ENCODE data around the gene TEX19.

The TEX19 gene

GRCh38 chr17:82386255-82386831 is 27.3 kb downstream of the TEX19 start:
- no peaks in the 10 kb centered on the region for H3K4me1 ChIP-seq (ENCODE audit: insufficient read depth, low read length)
- H3K9me3 ChIP-seq (ENCODE audit: low read length) = no peaks in the 10 kb centered on the region
- no peak overlapping the region for H3K4me3 ChIP-seq (ENCODE audit: low read depth in 1 of 2, low read length in 2 of 2)
- no peak overlapping the region for H3K27ac ChIP-seq (ENCODE audit: low read depth, low read length)
- no peaks in the 10 kb centered on the region for H3K36me3 ChIP-seq (ENCODE audit: insufficient read depth, low read length)
- no peak overlapping the region for H3K9ac ChIP-seq (ENCODE audit: low read length)
- H3K27me3 ChIP-seq (ENCODE audit: control insufficient read depth in 1 of 2, insufficient read depth in 2 of 2, low read length in 2 of 2) = peaks cover 10 to 46% of the 10 kb centered on the region in 2 donors

DNA sequence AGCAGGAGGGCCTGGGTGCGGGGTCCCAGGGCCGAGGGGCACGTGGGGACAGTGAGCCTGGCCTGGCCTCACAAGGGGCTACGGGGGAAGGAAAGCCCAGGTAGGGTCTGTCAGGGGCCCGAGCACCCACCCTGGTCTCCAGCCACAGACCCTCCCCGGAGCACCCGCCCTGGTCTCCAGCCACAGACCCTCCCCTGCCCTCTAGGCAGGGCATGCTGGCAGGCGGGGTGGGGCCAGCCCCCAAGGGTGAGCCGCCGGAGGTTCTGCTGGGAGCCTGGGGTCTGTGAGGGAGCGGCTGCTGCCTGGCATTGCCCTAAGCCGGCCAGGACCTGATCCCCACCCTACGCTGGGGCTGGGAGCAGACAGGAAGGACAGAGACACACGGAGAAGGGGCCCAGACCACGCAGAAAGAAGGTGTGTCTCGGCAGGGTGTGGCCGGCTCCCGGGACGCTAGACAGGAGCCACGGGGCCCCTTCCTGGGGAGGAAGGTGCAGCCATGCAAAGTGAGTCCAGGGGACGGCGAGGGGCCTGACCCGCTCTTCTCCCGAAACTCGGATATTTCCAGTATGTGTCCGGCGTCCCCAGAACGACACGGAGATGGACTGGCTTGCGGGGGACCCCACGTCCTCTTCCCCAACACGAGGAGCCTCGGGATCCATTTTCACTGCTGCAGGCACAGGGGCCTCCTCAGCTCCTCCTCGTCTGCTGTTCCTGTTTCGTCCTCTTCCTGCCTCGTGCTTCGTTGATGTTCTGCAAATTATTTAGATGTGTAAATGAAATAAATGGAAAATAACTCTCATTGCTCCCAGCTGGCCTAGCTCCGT is 28.0 kb downstream of the TEX19 start:
- Histone ChIP-seq H3K27me3 (ENCODE audit: control insufficient read depth in 1 of 2, insufficient read depth in 2 of 2, low read length in 2 of 2) (peaks cover 10 to 46% of the 10 kb centered on the region in 2 donors), H3K36me3 (ENCODE audit: insufficient read depth, low read length) (peaks cover under 1% of the 10 kb centered on the region), H3K27ac (ENCODE audit: low read depth, low read length) (no peak overlapping the region), H3K4me3 (ENCODE audit: low read depth in 1 of 2, low read length in 2 of 2) (no peak overlapping the region), H3K9ac (ENCODE audit: low read length) (no peak overlapping the region), H3K4me1 (ENCODE audit: insufficient read depth, low read length) (no peaks in the 10 kb centered on the region), H3K9me3 (ENCODE audit: low read length) (no peaks in the 10 kb centered on the region)

DNA sequence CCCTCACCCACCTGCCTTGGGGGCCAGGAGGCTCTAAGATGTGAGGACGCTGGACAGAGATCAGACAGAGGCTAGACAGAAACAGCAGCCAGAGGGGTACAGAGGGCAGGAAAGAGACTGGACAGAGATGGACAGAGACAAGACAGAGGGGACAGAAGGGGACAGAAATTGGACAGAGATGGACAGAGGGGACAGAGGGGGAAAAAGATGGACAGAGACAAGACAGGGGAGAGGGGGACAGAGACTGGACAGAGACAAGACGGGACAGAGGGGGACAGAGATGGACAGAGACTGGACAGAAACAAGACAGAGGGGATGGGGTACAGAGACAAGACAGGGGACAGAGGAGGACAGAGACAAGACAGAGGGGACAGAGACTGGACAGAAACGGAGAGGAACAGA is 28.7 kb downstream of the TEX19 start:
- Histone ChIP-seq H3K36me3 (ENCODE audit: insufficient read depth, low read length) (peaks cover 7% of the 10 kb centered on the region), H3K9me3 (ENCODE audit: low read length) (no peaks in the 10 kb centered on the region), H3K27me3 (ENCODE audit: control insufficient read depth in 1 of 2, insufficient read depth in 2 of 2, low read length in 2 of 2) (peaks cover 10 to 44% of the 10 kb centered on the region in 2 donors)

GRCh38 chr17:82388223-82388921 is 29.3 kb downstream of the TEX19 start:
- no peaks in the 10 kb centered on the region for H3K9me3 ChIP-seq (ENCODE audit: low read length)
- peaks cover 10% of the 10 kb centered on the region for H3K36me3 ChIP-seq (ENCODE audit: insufficient read depth, low read length)
- no peak overlapping the region for H3K9ac ChIP-seq (ENCODE audit: low read length)
- H3K4me1 ChIP-seq (ENCODE audit: insufficient read depth, low read length) = no peaks in the 10 kb centered on the region
- no peak overlapping the region for H3K4me3 ChIP-seq (ENCODE audit: low read depth in 1 of 2, low read length in 2 of 2)
- H3K27me3 ChIP-seq (ENCODE audit: control insufficient read depth in 1 of 2, insufficient read depth in 2 of 2, low read length in 2 of 2) = peaks cover 10 to 41% of the 10 kb centered on the region in 2 donors
- no peak overlapping the region for H3K27ac ChIP-seq (ENCODE audit: low read depth, low read length)

More for the DNA sequence above, 28.7 kb downstream of the TEX19 start:
- Histone ChIP-seq H3K27ac (ENCODE audit: low read depth, low read length) (no peak overlapping the region), H3K9ac (ENCODE audit: low read length) (no peak overlapping the region), H3K4me1 (ENCODE audit: insufficient read depth, low read length) (no peaks in the 10 kb centered on the region), H3K4me3 (ENCODE audit: low read depth in 1 of 2, low read length in 2 of 2) (no peak overlapping the region)

- Histone ChIP-seq H3K27me3 (ENCODE audit: control insufficient read depth in 1 of 2, insufficient read depth in 2 of 2, low read length in 2 of 2) (peaks cover 10 to 40% of the 10 kb centered on the region in 2 donors), H3K9me3 (ENCODE audit: low read length) (no peaks in the 10 kb centered on the region), H3K9ac (ENCODE audit: low read length) (no peak overlapping the region), H3K36me3 (ENCODE audit: insufficient read depth, low read length) (peaks cover 10% of the 10 kb centered on the region), H3K4me3 (ENCODE audit: low read depth in 1 of 2, low read length in 2 of 2) (no peak overlapping the region), H3K27ac (ENCODE audit: low read depth, low read length) (no peak overlapping the region), H3K4me1 (ENCODE audit: insufficient read depth, low read length) (no peaks in the 10 kb centered on the region)
Measured at GRCh38 chr17:82388922-82389283, 29.9 kb downstream of the TEX19 start.

GRCh38 chr17:82389379-82389778 is 30.3 kb downstream of the TEX19 start:
- Histone ChIP-seq H3K9me3 (ENCODE audit: low read length) (no peaks in the 10 kb centered on the region), H3K36me3 (ENCODE audit: insufficient read depth, low read length) (peaks cover 10% of the 10 kb centered on the region), H3K27me3 (ENCODE audit: control insufficient read depth in 1 of 2, insufficient read depth in 2 of 2, low read length in 2 of 2) (peaks cover 10 to 35% of the 10 kb centered on the region in 2 donors), H3K4me3 (ENCODE audit: low read depth in 1 of 2, low read length in 2 of 2) (no peak overlapping the region), H3K27ac (ENCODE audit: low read depth, low read length) (no peak overlapping the region), H3K4me1 (ENCODE audit: insufficient read depth, low read length) (no peaks in the 10 kb centered on the region), H3K9ac (ENCODE audit: low read length) (no peak overlapping the region)

DNA sequence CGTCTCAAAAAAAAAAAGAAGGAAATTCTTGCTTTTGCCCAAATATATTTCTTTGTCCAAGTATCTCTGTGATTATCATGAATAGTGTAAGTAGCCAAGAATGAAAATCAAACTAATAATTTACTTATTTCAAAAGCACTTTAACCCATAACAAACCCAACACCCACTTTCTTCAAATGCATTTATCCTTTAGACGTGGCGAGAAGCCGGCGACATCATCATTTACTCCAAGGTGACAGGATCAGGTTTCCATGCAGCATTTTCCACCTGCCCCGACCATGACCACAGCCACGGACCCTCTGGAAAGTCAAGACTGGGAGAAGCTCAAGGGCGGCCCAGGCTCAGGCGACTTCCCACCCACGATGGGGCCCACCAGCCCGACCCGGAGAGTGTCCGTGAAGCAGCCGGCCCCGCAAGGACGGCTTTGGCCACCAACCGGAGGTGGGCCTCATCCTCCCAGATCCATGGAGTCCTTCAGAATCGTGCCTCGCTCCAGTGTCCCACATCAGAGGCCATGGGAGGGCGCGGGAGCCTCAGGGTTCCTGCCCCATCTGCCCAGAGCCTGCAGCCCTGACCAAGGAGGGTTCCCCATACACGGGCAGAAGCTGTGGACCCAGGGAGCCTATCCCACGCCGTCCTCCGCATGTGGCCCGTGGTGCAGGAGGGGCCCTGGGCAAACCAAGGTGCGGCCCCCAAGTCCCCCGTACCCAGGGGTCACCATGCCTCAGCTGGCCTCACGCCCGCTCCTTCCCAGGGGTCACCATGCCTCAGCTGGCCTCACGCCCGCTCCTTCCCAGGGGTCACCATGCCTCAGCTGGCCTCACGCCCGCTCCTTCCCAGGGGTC is 31.2 kb downstream of the TEX19 start:
- Histone ChIP-seq H3K27ac (ENCODE audit: low read depth, low read length) (no peak overlapping the region), H3K9ac (ENCODE audit: low read length) (no peak overlapping the region), H3K4me1 (ENCODE audit: insufficient read depth, low read length) (no peaks in the 10 kb centered on the region), H3K9me3 (ENCODE audit: low read length) (no peaks in the 10 kb centered on the region), H3K36me3 (ENCODE audit: insufficient read depth, low read length) (peaks cover 10% of the 10 kb centered on the region), H3K4me3 (ENCODE audit: low read depth in 1 of 2, low read length in 2 of 2) (no peak overlapping the region), H3K27me3 (ENCODE audit: control insufficient read depth in 1 of 2, insufficient read depth in 2 of 2, low read length in 2 of 2) (peaks cover 10 to 26% of the 10 kb centered on the region in 2 donors)

- Histone ChIP-seq H3K9ac (ENCODE audit: low read length) (no peak overlapping the region), H3K4me1 (ENCODE audit: insufficient read depth, low read length) (no peaks in the 10 kb centered on the region), H3K27ac (ENCODE audit: low read depth, low read length) (no peak overlapping the region), H3K4me3 (ENCODE audit: low read depth in 1 of 2, low read length in 2 of 2) (no peak overlapping the region), H3K9me3 (ENCODE audit: low read length) (no peaks in the 10 kb centered on the region), H3K27me3 (ENCODE audit: control insufficient read depth in 1 of 2, insufficient read depth in 2 of 2, low read length in 2 of 2) (peaks cover 5 to 19% of the 10 kb centered on the region in 2 donors), H3K36me3 (ENCODE audit: insufficient read depth, low read length) (peaks cover 10% of the 10 kb centered on the region)
Measured at GRCh38 chr17:82390860-82391435, 31.9 kb downstream of the TEX19 start.

- Histone ChIP-seq H3K4me3 (ENCODE audit: low read depth in 1 of 2, low read length in 2 of 2) (no peak overlapping the region), H3K9me3 (ENCODE audit: low read length) (no peaks in the 10 kb centered on the region), H3K27ac (ENCODE audit: low read depth, low read length) (no peak overlapping the region), H3K36me3 (ENCODE audit: insufficient read depth, low read length) (peaks cover 10% of the 10 kb centered on the region), H3K9ac (ENCODE audit: low read length) (no peak overlapping the region), H3K27me3 (ENCODE audit: control insufficient read depth in 1 of 2, insufficient read depth in 2 of 2, low read length in 2 of 2) (peaks cover 2 to 13% of the 10 kb centered on the region in 2 donors), H3K4me1 (ENCODE audit: insufficient read depth, low read length) (no peaks in the 10 kb centered on the region)
Measured at GRCh38 chr17:82391496-82392066, 32.5 kb downstream of the TEX19 start.

DNA sequence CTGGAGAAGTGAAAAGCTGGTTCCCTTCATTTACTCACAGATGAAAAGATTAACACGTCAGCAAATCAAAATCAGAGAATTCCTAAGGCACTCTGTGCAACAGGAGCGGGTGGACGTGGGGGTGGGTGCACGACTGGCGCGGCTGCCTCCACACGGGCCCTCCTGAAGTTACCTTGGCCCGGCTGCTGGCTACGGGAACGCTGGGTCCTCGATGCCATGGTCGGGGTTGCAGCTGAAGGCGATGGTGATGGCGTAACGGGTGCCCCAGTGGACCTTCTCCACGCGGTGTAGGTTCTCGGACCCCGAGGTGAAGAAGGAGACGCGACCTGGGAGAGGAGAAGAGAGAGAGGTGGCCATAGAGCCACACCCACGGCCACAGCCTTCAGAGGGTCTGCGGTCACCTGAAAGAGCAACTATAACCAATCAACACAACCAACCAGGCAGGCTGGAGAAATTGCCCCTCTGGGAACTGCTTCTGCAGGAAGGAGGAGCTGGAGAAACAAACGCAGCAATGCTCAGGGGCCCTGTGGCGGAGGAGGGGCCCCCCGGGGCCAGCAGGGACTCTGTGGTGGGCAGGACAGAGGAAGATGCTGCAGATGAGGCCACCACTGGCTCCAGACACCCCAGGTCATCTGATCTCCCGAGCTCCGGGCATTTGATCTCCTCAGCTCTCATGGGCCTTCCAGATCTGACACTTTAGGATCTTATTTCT is 33.3 kb downstream of the TEX19 start:
- Histone ChIP-seq H3K9ac (ENCODE audit: low read length) (no peak overlapping the region), H3K27ac (ENCODE audit: low read depth, low read length) (no peak overlapping the region), H3K9me3 (ENCODE audit: low read length) (no peaks in the 10 kb centered on the region), H3K36me3 (ENCODE audit: insufficient read depth, low read length) (peaks cover 10% of the 10 kb centered on the region), H3K27me3 (ENCODE audit: control insufficient read depth in 1 of 2, insufficient read depth in 2 of 2, low read length in 2 of 2) (peaks cover 0 to 5% of the 10 kb centered on the region in 2 donors), H3K4me3 (ENCODE audit: low read depth in 1 of 2, low read length in 2 of 2) (no peak overlapping the region), H3K4me1 (ENCODE audit: insufficient read depth, low read length) (no peaks in the 10 kb centered on the region)

Measured in muscle layer of colon (tissue), 2 donors.